DOHH2 (cell line): Measurements from ENCODE around the gene COL19A1.
A peak's percentile ranks its signal among the peaks of the same experiment; 100 is the strongest.

Experiments used
- H3F3A ChIP-seq: fragments of 200-600 bp; sonication (generic), shearing (Covaris generic); 2 replicates; pipeline ENCODE4 v1.6.0; 2016; ENCODE audit warnings: antibody characterized with exemption, mild to moderate bottlenecking; ENCODE audit not compliant: control insufficient read depth, insufficient read depth
- H3K27ac ChIP-seq: fragments of 200-600 bp; sonication (generic); 2 replicates; pipeline ENCODE4 v1.5.1; 2014; ENCODE audit warnings: low read depth, mild to moderate bottlenecking, low read length, moderate library complexity
- H3K27me3 ChIP-seq: fragments of 200-600 bp; sonication (generic); 2 replicates; pipeline ENCODE4 v1.6.1; 2014; ENCODE audit warnings: mild to moderate bottlenecking, low read length, mixed read lengths; ENCODE audit not compliant: control insufficient read depth
- H3K36me3 ChIP-seq: fragments of 200-600 bp; sonication (generic); 2 replicates; pipeline ENCODE4 v1.6.1; 2014; ENCODE audit warnings: mild to moderate bottlenecking, low read length, moderate library complexity, mixed read lengths; ENCODE audit not compliant: control insufficient read depth
- H3K4me1 ChIP-seq: fragments of 200-600 bp; sonication (generic); 2 replicates; pipeline ENCODE4 v1.6.1; 2014; ENCODE audit warnings: mild to moderate bottlenecking, low read length, mixed read lengths; ENCODE audit not compliant: control insufficient read depth
- H3K4me2 ChIP-seq: fragments of 200-600 bp; sonication (generic); 2 replicates; pipeline ENCODE4 v1.6.0; 2014; ENCODE audit warnings: mild to moderate bottlenecking, low read length, moderate library complexity
- H3K4me3 ChIP-seq: fragments of 200-600 bp; sonication (generic); 2 replicates; pipeline ENCODE4 v1.5.1; 2014; ENCODE audit warnings: mild to moderate bottlenecking, low read length, mixed read lengths
- H3K79me2 ChIP-seq: fragments of 200-600 bp; sonication (generic); 2 replicates; pipeline ENCODE4 v1.6.1; 2014; ENCODE audit warnings: mild to moderate bottlenecking, low read length, mixed read lengths; ENCODE audit not compliant: control insufficient read depth
- H3K9me2 ChIP-seq: fragments of 200-600 bp; sonication (generic); replicated peaks from 2 replicates; pipeline ENCODE4 v1.6.1; 2014; ENCODE audit warnings: mild to moderate bottlenecking, low read length, mixed read lengths; ENCODE audit not compliant: control insufficient read depth
- H3K9me3 ChIP-seq: fragments of 200-600 bp; sonication (generic); 2 replicates; pipeline ENCODE4 v1.6.1; 2014; ENCODE audit warnings: antibody characterized with exemption, low read length, mixed read lengths; ENCODE audit not compliant: control insufficient read depth, insufficient read depth
- H4K20me1 ChIP-seq: fragments of 200-600 bp; sonication (generic); 2 replicates; pipeline ENCODE4 v1.6.0; 2014; ENCODE audit warnings: low read depth, mild to moderate bottlenecking, antibody characterized with exemption, low read length, moderate library complexity; ENCODE audit not compliant: control insufficient read depth, insufficient read depth
- CTCF ChIP-seq: fragments of 200-600 bp; sonication (generic); IDR thresholded peaks from one replicate; pipeline ENCODE4 v1.5.1; 2014; ENCODE audit warnings: antibody characterized with exemption, mild to moderate bottlenecking, low read depth, low read length; ENCODE audit not compliant: poor library complexity, severe bottlenecking
- EZH2phosphoT487 ChIP-seq: fragments of 200-600 bp; sonication (generic); IDR thresholded peaks from 2 replicates; pipeline ENCODE4 v1.6.1; 2017; ENCODE audit warnings: borderline replicate concordance, mild to moderate bottlenecking, antibody characterized with exemption, low read length, moderate library complexity, mixed read lengths

COL19A1 gene

GRCh38 chr6:69868252-69868804 is 2.0 kb downstream of the COL19A1 start:
- H3K9me2 ChIP-seq, result no peaks in the 10 kb centered on the region
- no peaks in the 10 kb centered on the region for H3K79me2 ChIP-seq
- no peaks in the 10 kb centered on the region for H3K9me3 ChIP-seq
- H3K36me3 ChIP-seq, result no peaks in the 10 kb centered on the region
- peaks cover 44% of the 10 kb centered on the region for H3K27me3 ChIP-seq
- H3F3A ChIP-seq, result no peaks in the 10 kb centered on the region
- H3K4me2 ChIP-seq, result peak overlapping the region; percentile 93
- peak overlapping the region; percentile 77 for H3K4me3 ChIP-seq
- TF ChIP-seq CTCF, result peak; percentile 41
- TF ChIP-seq EZH2phosphoT487, result no peak
- no peaks in the 10 kb centered on the region for H4K20me1 ChIP-seq
- peaks cover 23% of the 10 kb centered on the region for H3K4me1 ChIP-seq
- no peak overlapping the region for H3K27ac ChIP-seq

GRCh38 chr6:69868961-69869360 is 2.6 kb downstream of the COL19A1 start:
- no peak for TF ChIP-seq CTCF
- Histone ChIP-seq H3K27me3 (peaks cover 39% of the 10 kb centered on the region), H3K4me3 (no peak overlapping the region), H4K20me1 (no peaks in the 10 kb centered on the region), H3K27ac (no peak overlapping the region), H3K36me3 (no peaks in the 10 kb centered on the region), H3K9me3 (no peaks in the 10 kb centered on the region), H3K79me2 (no peaks in the 10 kb centered on the region), H3K9me2 (no peaks in the 10 kb centered on the region), H3K4me2 (no peak overlapping the region), H3F3A (no peaks in the 10 kb centered on the region), H3K4me1 (peaks cover 23% of the 10 kb centered on the region)

- Histone ChIP-seq H3K79me2 (no peaks in the 10 kb centered on the region), H3F3A (no peaks in the 10 kb centered on the region), H3K4me3 (no peak overlapping the region), H3K9me3 (no peaks in the 10 kb centered on the region), H3K36me3 (no peaks in the 10 kb centered on the region), H3K9me2 (no peaks in the 10 kb centered on the region), H4K20me1 (no peaks in the 10 kb centered on the region), H3K27ac (no peak overlapping the region), H3K27me3 (peaks cover 28% of the 10 kb centered on the region), H3K4me1 (peaks cover 21% of the 10 kb centered on the region), H3K4me2 (no peak overlapping the region)
- TF ChIP-seq CTCF (no peak), EZH2phosphoT487 (no peak)
These were observed 4.8 kb downstream of the COL19A1 start for GRCh38 chr6:69871107-69871506.
